B cell (primary cell): ENCODE results near the gene KCTD17. TPM values are rescaled to one million over a fixed set of nuclear protein-coding genes. Genes with fewer than 3 reads are reported as not detected.

Experiments used
- ATAC-seq: fragments of 200-7000 bp; cut with Tn5 transposase; one replicate; pipeline ENCODE4 v1.10.0; 2021; ENCODE audit warnings: low read depth, mild to moderate bottlenecking, moderate number of reproducible peaks, moderate library complexity
- CTCF ChIA-PET: fragments of 350-600 bp; sonication (Branson Sonifier 250); formaldehyde crosslinking; loops from one replicate; lab custom pipeline; 2021; ENCODE audit warnings: antibody characterized with exemption, inconsistent platforms; lab: Charles Lee
- POLR2A ChIA-PET: fragments of 350-600 bp; sonication (Branson Sonifier 250); formaldehyde crosslinking; loops from one replicate; lab custom pipeline; 2021; ENCODE audit warnings: antibody characterized with exemption; lab: Charles Lee
- DNase-seq: peaks from one replicate; pipeline ENCODE4 v3.0.0; 2013
- H2AFZ ChIP-seq: 2 replicates; pipeline ENCODE4 v1.6.1; 2012; ENCODE audit warnings: mild to moderate bottlenecking, low read depth, low read length; ENCODE audit not compliant: insufficient read depth, poor library complexity, severe bottlenecking
- H3K27ac ChIP-seq, 2 donors: 1 replicate in 1 of 2; 2 replicates in 1 of 2; pipeline ENCODE4 v1.5.1; 2012 to 2013; ENCODE audit warnings: low read length in 2 of 2, mild to moderate bottlenecking in 2 of 2, moderate library complexity in 1 of 2
- H3K27me3 ChIP-seq, 4 experiments: fragments of 200-600 bp in 1 of 4; sonication (generic) in 1 of 4; replicated peaks in 1 of 4; 1 replicate in 2 of 4; 2 replicates in 2 of 4; pipeline versions ENCODE4 v1.6.1 to v1.7.0; 2013 to 2016; ENCODE audit warnings: low read length in 3 of 4, mild to moderate bottlenecking in 2 of 4, mixed read lengths in 1 of 4, moderate library complexity in 1 of 4; ENCODE audit not compliant: insufficient read depth in 4 of 4, control insufficient read depth in 3 of 4; ENCODE audit errors: control extremely low read depth in 1 of 4
- H3K36me3 ChIP-seq, 2 experiments: replicated peaks in 1 of 2; 1 replicate in 1 of 2; 2 replicates in 1 of 2; pipeline versions ENCODE4 v1.6.1 to v1.7.1; 2013; ENCODE audit warnings: low read length in 1 of 2; ENCODE audit not compliant: insufficient read depth in 2 of 2, control insufficient read depth in 1 of 2; ENCODE audit errors: control extremely low read depth in 1 of 2, extremely low read depth in 1 of 2
- H3K4me1 ChIP-seq, 2 donors: fragments of 200-600 bp in 1 of 2; sonication (generic) in 1 of 2; 1 replicate in 1 of 2; 2 replicates in 1 of 2; pipeline versions ENCODE4 v1.5.1 to v1.6.1; 2013 to 2017; ENCODE audit warnings: low read length in 2 of 2; ENCODE audit not compliant: control insufficient read depth in 2 of 2, insufficient read depth in 2 of 2
- H3K4me2 ChIP-seq: replicated peaks from 2 replicates; pipeline ENCODE3; 2012; ENCODE audit warnings: mild to moderate bottlenecking, low read depth, low read length; ENCODE audit not compliant: poor library complexity, severe bottlenecking
- H3K4me3 ChIP-seq, 5 experiments: fragments of 200-600 bp in 1 of 5; sonication (generic) in 1 of 5; 1 replicate in 3 of 5; 2 replicates in 2 of 5; pipeline versions ENCODE4 v1.5.1 to v1.7.0; 2011 to 2016; ENCODE audit warnings: low read length in 4 of 5, mild to moderate bottlenecking in 4 of 5, low read depth in 2 of 5, control low read depth in 1 of 5, moderate library complexity in 1 of 5; ENCODE audit not compliant: insufficient read depth in 1 of 5; ENCODE audit errors: control extremely low read depth in 1 of 5, extremely low read depth in 1 of 5
- H3K79me2 ChIP-seq: fragments of 200-600 bp; sonication (generic); one replicate; pipeline ENCODE4 v1.6.0; 2016; ENCODE audit warnings: low read length; ENCODE audit not compliant: control insufficient read depth, insufficient read depth
- H3K9ac ChIP-seq: fragments of 200-600 bp; sonication (generic); 2 replicates; pipeline ENCODE4 v1.6.1; 2017; ENCODE audit warnings: mild to moderate bottlenecking, low read length, moderate library complexity
- H3K9me3 ChIP-seq, 3 donors: one replicate each; pipeline versions ENCODE4 v1.6.1 to v1.7.1; 2013; ENCODE audit warnings: low read length in 2 of 3; ENCODE audit not compliant: control insufficient read depth in 2 of 3, insufficient read depth in 1 of 3; ENCODE audit errors: control extremely low read depth in 1 of 3
- H4K20me1 ChIP-seq: 2 replicates; pipeline ENCODE4 v1.6.0; 2012; ENCODE audit warnings: mild to moderate bottlenecking, low read length; ENCODE audit not compliant: insufficient read depth, control insufficient read depth, poor library complexity, severe bottlenecking
- H3K27ac Mint-ChIP-seq: one replicate; pipeline ENCODE4 v1.8.0; 2021; ENCODE audit warnings: mixed read lengths
- H3K27me3 Mint-ChIP-seq: one replicate; pipeline ENCODE4 v1.8.0; 2021; ENCODE audit warnings: mixed read lengths
- H3K4me1 Mint-ChIP-seq: one replicate; pipeline ENCODE4 v1.8.0; 2021; ENCODE audit warnings: mixed read lengths
- H3K4me3 Mint-ChIP-seq: one replicate; pipeline ENCODE4 v1.8.0; 2021; ENCODE audit warnings: mixed read lengths
- H3K9me3 Mint-ChIP-seq: one replicate; pipeline ENCODE4 v1.8.0; 2022; ENCODE audit warnings: mixed read lengths; ENCODE audit not compliant: insufficient read depth
- EZH2 ChIP-seq: IDR thresholded peaks from 2 replicates; pipeline ENCODE4 v1.6.1; 2012; ENCODE audit warnings: borderline replicate concordance, low read depth, mild to moderate bottlenecking, moderate library complexity, low read length; ENCODE audit not compliant: insufficient read depth, poor library complexity, severe bottlenecking
- WGBS: methylation state at CpG from one replicate; pipeline ENCODE4 v1.1.5; 2013; ENCODE audit warnings: missing lambda C conversion rate; ENCODE audit not compliant: insufficient coverage; 5-methylcytosine and 5-hydroxymethylcytosine counted together
- intact Hi-C: fragments of 100-400 bp; cut with micrococcal nuclease; formaldehyde crosslinking; loops from one replicate; pipeline ENCODE4 v1.10.0; 2022
- polyA plus RNA-seq: library from polyadenylated mRNA; depleted of rRNA; stranded (reverse); fragments of >200 nt; gene quantifications from 2 replicates; pipeline ENCODE4 v1.2.3, GENCODE V29; 2012
- total RNA-seq, 2 donors: library from RNA; stranded (reverse); fragments of 120-200 nt in 1 of 2; gene quantifications; 1 replicate in 1 of 2; 2 replicates in 1 of 2; pipeline versions ENCODE4 v1.2.3 to v1.2.4, GENCODE V29; 2013 to 2022
- TF ChIP-seq, protein P1 (sequence below): fragments of 200-600 bp; IDR thresholded peaks from one replicate; pipeline ENCODE4 v1.8.0; 2022; ENCODE audit warnings: antibody characterized with exemption, mild to moderate bottlenecking

The KCTD17 gene
- total and polyA plus RNA-seq, 2 donors (not counting 1 experiment from before 2014, with no cell fraction given): 29.0 to 41.3 TPM

DNA sequence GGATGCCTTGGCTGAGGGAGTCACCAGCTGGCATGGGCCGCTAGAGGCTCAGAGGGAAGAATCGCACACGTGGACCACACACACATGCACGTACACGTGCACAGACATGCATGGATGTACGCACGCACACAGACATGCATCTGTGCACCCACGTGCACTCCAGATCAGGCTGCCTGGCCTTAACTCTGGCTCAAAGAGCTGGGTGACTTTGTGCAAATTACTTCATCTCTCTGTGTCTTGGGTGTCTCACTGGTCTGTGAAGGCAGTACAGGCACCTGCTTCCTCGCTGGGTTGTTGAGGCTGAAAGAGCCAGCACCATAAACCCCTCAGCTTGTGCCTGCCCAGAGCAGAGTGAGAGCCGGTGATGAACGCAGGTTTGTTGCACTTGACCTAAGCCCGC lies 29.3 kb downstream of the KCTD17 start:
- intact Hi-C loops: no loop called here
- H3K4me1 Mint-ChIP-seq: peaks cover 22% of the 10 kb centered on the region
- TF ChIP-seq, protein P1, sequence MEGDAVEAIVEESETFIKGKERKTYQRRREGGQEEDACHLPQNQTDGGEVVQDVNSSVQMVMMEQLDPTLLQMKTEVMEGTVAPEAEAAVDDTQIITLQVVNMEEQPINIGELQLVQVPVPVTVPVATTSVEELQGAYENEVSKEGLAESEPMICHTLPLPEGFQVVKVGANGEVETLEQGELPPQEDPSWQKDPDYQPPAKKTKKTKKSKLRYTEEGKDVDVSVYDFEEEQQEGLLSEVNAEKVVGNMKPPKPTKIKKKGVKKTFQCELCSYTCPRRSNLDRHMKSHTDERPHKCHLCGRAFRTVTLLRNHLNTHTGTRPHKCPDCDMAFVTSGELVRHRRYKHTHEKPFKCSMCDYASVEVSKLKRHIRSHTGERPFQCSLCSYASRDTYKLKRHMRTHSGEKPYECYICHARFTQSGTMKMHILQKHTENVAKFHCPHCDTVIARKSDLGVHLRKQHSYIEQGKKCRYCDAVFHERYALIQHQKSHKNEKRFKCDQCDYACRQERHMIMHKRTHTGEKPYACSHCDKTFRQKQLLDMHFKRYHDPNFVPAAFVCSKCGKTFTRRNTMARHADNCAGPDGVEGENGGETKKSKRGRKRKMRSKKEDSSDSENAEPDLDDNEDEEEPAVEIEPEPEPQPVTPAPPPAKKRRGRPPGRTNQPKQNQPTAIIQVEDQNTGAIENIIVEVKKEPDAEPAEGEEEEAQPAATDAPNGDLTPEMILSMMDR: no peak
- no peak for TF ChIP-seq EZH2
- H2AFZ ChIP-seq: no peak overlapping the region
- no peak overlapping the region for H3K27ac ChIP-seq
- H3K9ac ChIP-seq: no peak overlapping the region
- ChIA-PET CTCF (interaction anchor here (1.1 kb wide), 1 partner anchor 180 kb away, joined by 3 read pairs; no protein-coding TSS in a partner anchor), POLR2A (no interaction called here)
- no peak overlapping the region for H3K27ac Mint-ChIP-seq
- H3K27me3 ChIP-seq: peaks cover 0 to 15% (median 0%) of the 10 kb centered on the region in 4 experiments
- no peaks in the 10 kb centered on the region for H3K9me3 Mint-ChIP-seq
- no peaks in the 10 kb centered on the region for H4K20me1 ChIP-seq
- H3K4me2 ChIP-seq: no peak overlapping the region
- H3K4me3 Mint-ChIP-seq: no peak overlapping the region
- H3K4me1 ChIP-seq: peaks cover 4 to 15% of the 10 kb centered on the region in 2 donors
- no peaks in the 10 kb centered on the region for H3K36me3 ChIP-seq
- DNase-seq (no peak), ATAC-seq (no peak)
- no peaks in the 10 kb centered on the region for H3K79me2 ChIP-seq
- no peak overlapping the region for H3K4me3 ChIP-seq
- H3K9me3 ChIP-seq: no peaks in the 10 kb centered on the region
- peaks cover 7% of the 10 kb centered on the region for H3K27me3 Mint-ChIP-seq
- WGBS: 91% methylated on average over 12 of the region's 12 CpGs

DNA sequence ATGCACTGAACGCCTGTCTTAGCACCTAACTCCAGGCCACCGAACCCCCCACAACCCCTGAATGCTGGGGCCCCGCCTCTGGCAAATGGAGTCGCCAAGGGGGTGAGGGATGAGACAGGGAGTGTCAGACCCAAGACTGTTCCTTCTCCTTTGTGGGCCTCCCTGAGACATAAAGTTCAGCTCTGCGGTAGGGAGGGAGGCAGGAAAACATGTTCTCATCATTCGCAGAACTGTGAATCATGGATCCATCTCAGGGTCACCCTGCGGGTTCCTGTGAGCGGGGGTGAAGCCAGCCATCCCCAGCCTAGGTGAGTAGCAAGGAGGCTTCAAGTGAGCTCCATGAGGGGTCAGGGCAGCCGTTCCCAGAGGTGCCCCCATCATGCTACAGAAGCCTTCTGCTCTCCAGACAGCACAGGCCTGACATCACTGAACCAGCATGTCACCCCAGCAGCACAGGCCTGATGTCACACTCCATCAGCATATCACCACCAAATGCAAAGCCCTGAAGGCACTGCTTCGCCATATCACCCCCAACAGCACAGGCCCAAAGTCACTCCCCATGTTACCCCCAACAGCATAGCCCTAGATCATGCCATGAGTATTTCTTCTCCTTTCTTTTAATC lies 30.8 kb downstream of the KCTD17 start:
- CTCF ChIA-PET: no interaction called here
- H3K27ac Mint-ChIP-seq: no peak overlapping the region
- intact Hi-C loops: no loop called here
- Histone ChIP-seq H3K9ac (no peak overlapping the region), H3K9me3 (no peaks in the 10 kb centered on the region), H3K4me2 (no peak overlapping the region), H3K27ac (no peak overlapping the region), H4K20me1 (no peaks in the 10 kb centered on the region), H3K4me1 (peaks cover 4 to 15% of the 10 kb centered on the region in 2 donors), H3K36me3 (no peaks in the 10 kb centered on the region), H2AFZ (no peak overlapping the region), H3K79me2 (no peaks in the 10 kb centered on the region), H3K4me3 (no peak overlapping the region), H3K27me3 (peaks cover 0 to 4% (median 0%) of the 10 kb centered on the region in 4 experiments)
- ATAC-seq (no peak), DNase-seq (no peak)
- no peak overlapping the region for H3K4me3 Mint-ChIP-seq
- H3K9me3 Mint-ChIP-seq: no peaks in the 10 kb centered on the region
- peaks cover 22% of the 10 kb centered on the region for H3K4me1 Mint-ChIP-seq
- 92% methylated on average over 7 of the region's 10 CpGs for WGBS
- POLR2A ChIA-PET: no interaction called here
- peaks cover 7% of the 10 kb centered on the region for H3K27me3 Mint-ChIP-seq
- TF ChIP-seq, protein P1: no peak
- no peak for TF ChIP-seq EZH2
